DND-41 (cell line): ENCODE data around the gene ERC2.

Source experiments
- ATAC-seq: fragments of 200-7000 bp; cut with Tn5 transposase; 3 replicates; pipeline ENCODE4 v1.9.1; 2021; ENCODE audit warnings: low read depth; ENCODE audit not compliant: insufficient read depth
- DNase-seq: peaks from one replicate; pipeline ENCODE4 v3.0.0-alpha.2; 2020
- H2AFZ ChIP-seq: 2 replicates; pipeline ENCODE4 v1.6.0; 2012; ENCODE audit warnings: low read depth, low read length
- H3K27ac ChIP-seq: 2 replicates; pipeline ENCODE4 v1.5.1; 2012; ENCODE audit warnings: low read length, inconsistent platforms
- H3K27me3 ChIP-seq: fragments of 200-600 bp; sonication (generic); 2 replicates; pipeline ENCODE4 v1.6.0; 2012; ENCODE audit warnings: low read length, mild to moderate bottlenecking, inconsistent platforms; ENCODE audit not compliant: insufficient read depth, poor library complexity
- H3K36me3 ChIP-seq: 2 replicates; pipeline ENCODE4 v1.5.1; 2012; ENCODE audit warnings: low read length, inconsistent platforms; ENCODE audit not compliant: insufficient read depth
- H3K4me1 ChIP-seq: 2 replicates; pipeline ENCODE4 v1.5.1; 2012; ENCODE audit warnings: mild to moderate bottlenecking, low read length; ENCODE audit not compliant: insufficient read depth
- H3K4me2 ChIP-seq: 2 replicates; pipeline ENCODE4 v1.6.0; 2012; ENCODE audit warnings: mild to moderate bottlenecking, moderate library complexity, low read length, inconsistent platforms; ENCODE audit not compliant: insufficient read depth
- H3K4me3 ChIP-seq, 2 experiments: fragments of 200-600 bp in 1 of 2; shearing (Covaris generic) in 1 of 2; 2 replicates each; pipeline ENCODE4 v1.5.1; 2012 to 2016; ENCODE audit warnings: inconsistent platforms in 2 of 2, low read length in 2 of 2, mild to moderate bottlenecking in 2 of 2, low read depth in 1 of 2, moderate library complexity in 1 of 2
- H3K79me2 ChIP-seq: 2 replicates; pipeline ENCODE4 v1.6.0; 2012; ENCODE audit warnings: low read length, inconsistent platforms; ENCODE audit not compliant: insufficient read depth
- H3K9ac ChIP-seq: 2 replicates; pipeline ENCODE4 v1.6.0; 2012; ENCODE audit warnings: low read depth, mild to moderate bottlenecking, inconsistent platforms, low read length, moderate library complexity
- H3K9me3 ChIP-seq: 2 replicates; pipeline ENCODE4 v1.5.1; 2012; ENCODE audit warnings: low read length, moderate library complexity, mild to moderate bottlenecking, inconsistent platforms; ENCODE audit not compliant: insufficient read depth, severe bottlenecking
- H4K20me1 ChIP-seq: 2 replicates; pipeline ENCODE4 v1.6.0; 2012; ENCODE audit warnings: low read length; ENCODE audit not compliant: insufficient read depth
- CTCF ChIP-seq: IDR thresholded peaks from 2 replicates; pipeline ENCODE4 v1.5.1; 2012; ENCODE audit warnings: borderline replicate concordance, low read length, moderate library complexity, mild to moderate bottlenecking; ENCODE audit not compliant: poor library complexity, severe bottlenecking; ENCODE audit errors: extremely low read depth
- EZH2 ChIP-seq: IDR thresholded peaks from 3 replicates; pipeline ENCODE4 v1.6.1; 2012; ENCODE audit warnings: borderline replicate concordance, low read depth, mild to moderate bottlenecking, moderate library complexity, low read length, inconsistent platforms; ENCODE audit not compliant: severe bottlenecking

The ERC2 gene

DNA sequence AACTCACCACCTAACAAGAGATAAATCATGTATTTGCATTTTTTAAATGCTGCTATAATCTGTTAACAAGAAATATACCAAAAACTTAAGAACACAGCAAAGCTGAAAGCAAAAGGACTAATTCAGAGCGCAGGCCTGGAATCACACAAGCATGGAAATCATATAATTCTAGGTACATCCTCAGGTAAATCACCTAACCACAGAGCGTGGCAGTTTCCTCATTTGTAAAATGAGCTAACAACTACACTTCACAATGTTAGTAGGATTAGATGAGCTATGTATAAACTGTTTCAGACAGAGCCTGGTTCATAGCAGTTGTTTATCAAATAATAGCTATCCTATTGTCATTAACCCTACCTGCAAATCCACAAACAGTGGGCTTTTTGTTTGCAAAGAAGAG lies 146.4 kb downstream of the ERC2 start:
- Histone ChIP-seq H3K79me2 (no peaks in the 10 kb centered on the region), H3K4me3 (no peak overlapping the region), H3K27ac (no peak overlapping the region), H2AFZ (no peak overlapping the region), H3K36me3 (no peaks in the 10 kb centered on the region), H3K27me3 (peaks cover 4% of the 10 kb centered on the region), H3K9ac (no peak overlapping the region), H3K4me2 (no peak overlapping the region), H3K4me1 (no peaks in the 10 kb centered on the region), H4K20me1 (no peaks in the 10 kb centered on the region), H3K9me3 (no peaks in the 10 kb centered on the region)
- no peak for ATAC-seq
- TF ChIP-seq CTCF (no peak), EZH2 (no peak)
- no peak for DNase-seq

- Histone ChIP-seq H3K9me3 (no peaks in the 10 kb centered on the region), H3K4me2 (no peak overlapping the region), H3K79me2 (no peaks in the 10 kb centered on the region), H3K27me3 (peaks cover 4% of the 10 kb centered on the region), H3K36me3 (no peaks in the 10 kb centered on the region), H3K27ac (no peak overlapping the region), H3K9ac (no peak overlapping the region), H2AFZ (no peak overlapping the region), H3K4me1 (no peaks in the 10 kb centered on the region), H3K4me3 (no peak overlapping the region), H4K20me1 (no peaks in the 10 kb centered on the region)
- no peak for TF ChIP-seq CTCF
- ATAC-seq (no peak), DNase-seq (no peak)
Measured at GRCh38 chr3:56321383-56321782, 146.9 kb downstream of the ERC2 start.

- H3K9ac ChIP-seq, result no peak overlapping the region
- no peak for TF ChIP-seq EZH2
- TF ChIP-seq CTCF, result no peak
- no peak overlapping the region for H3K4me2 ChIP-seq
- no peaks in the 10 kb centered on the region for H4K20me1 ChIP-seq
- no peaks in the 10 kb centered on the region for H3K36me3 ChIP-seq
- H3K27me3 ChIP-seq, result peaks cover 4% of the 10 kb centered on the region
- H3K27ac ChIP-seq, result no peak overlapping the region
- H3K4me3 ChIP-seq, result no peak overlapping the region
- H2AFZ ChIP-seq, result no peak overlapping the region
- ATAC-seq, result no peak
- no peaks in the 10 kb centered on the region for H3K9me3 ChIP-seq
- no peaks in the 10 kb centered on the region for H3K4me1 ChIP-seq
- no peaks in the 10 kb centered on the region for H3K79me2 ChIP-seq
- DNase-seq, result no peak
Measured at GRCh38 chr3:56320883-56321282, 147.4 kb downstream of the ERC2 start.

DNA sequence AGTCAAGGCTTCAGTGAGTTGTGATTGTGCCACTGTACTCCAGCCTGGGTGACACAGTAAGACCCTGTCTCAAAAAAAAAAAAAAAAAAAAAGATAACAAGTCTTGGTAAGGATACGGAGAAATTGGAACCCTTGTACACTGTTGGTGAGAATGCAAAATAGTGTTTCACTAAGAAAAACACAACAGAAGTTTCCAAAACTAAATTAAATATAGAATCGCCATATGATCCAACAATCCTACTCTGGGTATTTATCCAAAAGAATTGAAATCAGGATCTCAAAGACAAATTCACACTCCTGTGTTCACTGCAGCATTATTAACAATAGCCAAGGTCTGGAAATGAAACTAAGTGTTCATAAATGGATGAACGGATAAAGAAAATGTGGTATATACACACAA lies 149.4 kb downstream of the ERC2 start:
- H3K27ac ChIP-seq, result no peak overlapping the region

More for the DNA sequence above, 149.4 kb downstream of the ERC2 start:
- Histone ChIP-seq H3K27me3 (peaks cover 4% of the 10 kb centered on the region), H3K9ac (no peak overlapping the region), H3K4me2 (no peak overlapping the region), H3K4me1 (no peaks in the 10 kb centered on the region), H3K4me3 (no peak overlapping the region), H3K36me3 (no peaks in the 10 kb centered on the region), H4K20me1 (no peaks in the 10 kb centered on the region), H2AFZ (no peak overlapping the region), H3K9me3 (no peaks in the 10 kb centered on the region), H3K79me2 (no peaks in the 10 kb centered on the region)
- ATAC-seq (no peak), DNase-seq (no peak)
- TF ChIP-seq CTCF (no peak), EZH2 (no peak)
